Epithelial cell of esophagus (primary cell): ENCODE measurements around the gene NRG2.
A peak's percentile ranks its signal among the peaks of the same experiment; 100 is the strongest.

Source experiments
- DNase-seq: peaks from one replicate; pipeline ENCODE4 v3.0.0; 2010; ENCODE audit warnings: low read depth
- H3K4me3 ChIP-seq: 2 replicates; pipeline ENCODE4 v1.5.1; 2011; ENCODE audit warnings: mild to moderate bottlenecking, low read length, control low read depth
- TF ChIP-seq, protein P1 (sequence below): IDR thresholded peaks from 2 replicates; pipeline ENCODE4 v1.5.1; 2011; ENCODE audit warnings: low read depth, mild to moderate bottlenecking, low read length, control low read depth, inconsistent platforms; ENCODE audit not compliant: insufficient read depth; ENCODE audit errors: missing control alignments

The NRG2 gene

DNA sequence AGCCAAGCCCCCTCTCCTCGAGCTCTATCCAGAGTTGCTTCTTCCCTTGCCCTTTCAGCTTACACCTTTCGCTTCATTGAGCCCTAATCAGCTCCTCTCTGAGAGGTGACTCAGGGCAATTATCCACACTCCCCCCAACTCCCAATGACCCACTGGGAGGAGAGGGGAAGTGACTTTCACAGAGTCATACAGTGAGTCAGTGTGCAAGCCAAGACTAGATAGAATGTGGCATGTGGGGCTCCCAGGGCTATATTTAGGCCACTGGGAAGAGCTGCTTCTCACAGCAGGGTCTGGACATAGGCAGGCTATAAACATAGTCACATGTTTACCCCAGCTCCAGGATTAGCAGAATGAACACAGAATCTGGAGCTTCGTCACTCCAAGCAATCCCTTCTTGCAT, 57.4 kb downstream of the NRG2 start:
- DNase-seq, result peak; percentile 98
- H3K4me3 ChIP-seq, result no peak overlapping the region
- TF ChIP-seq, protein P1, sequence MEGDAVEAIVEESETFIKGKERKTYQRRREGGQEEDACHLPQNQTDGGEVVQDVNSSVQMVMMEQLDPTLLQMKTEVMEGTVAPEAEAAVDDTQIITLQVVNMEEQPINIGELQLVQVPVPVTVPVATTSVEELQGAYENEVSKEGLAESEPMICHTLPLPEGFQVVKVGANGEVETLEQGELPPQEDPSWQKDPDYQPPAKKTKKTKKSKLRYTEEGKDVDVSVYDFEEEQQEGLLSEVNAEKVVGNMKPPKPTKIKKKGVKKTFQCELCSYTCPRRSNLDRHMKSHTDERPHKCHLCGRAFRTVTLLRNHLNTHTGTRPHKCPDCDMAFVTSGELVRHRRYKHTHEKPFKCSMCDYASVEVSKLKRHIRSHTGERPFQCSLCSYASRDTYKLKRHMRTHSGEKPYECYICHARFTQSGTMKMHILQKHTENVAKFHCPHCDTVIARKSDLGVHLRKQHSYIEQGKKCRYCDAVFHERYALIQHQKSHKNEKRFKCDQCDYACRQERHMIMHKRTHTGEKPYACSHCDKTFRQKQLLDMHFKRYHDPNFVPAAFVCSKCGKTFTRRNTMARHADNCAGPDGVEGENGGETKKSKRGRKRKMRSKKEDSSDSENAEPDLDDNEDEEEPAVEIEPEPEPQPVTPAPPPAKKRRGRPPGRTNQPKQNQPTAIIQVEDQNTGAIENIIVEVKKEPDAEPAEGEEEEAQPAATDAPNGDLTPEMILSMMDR, result no peak

DNA sequence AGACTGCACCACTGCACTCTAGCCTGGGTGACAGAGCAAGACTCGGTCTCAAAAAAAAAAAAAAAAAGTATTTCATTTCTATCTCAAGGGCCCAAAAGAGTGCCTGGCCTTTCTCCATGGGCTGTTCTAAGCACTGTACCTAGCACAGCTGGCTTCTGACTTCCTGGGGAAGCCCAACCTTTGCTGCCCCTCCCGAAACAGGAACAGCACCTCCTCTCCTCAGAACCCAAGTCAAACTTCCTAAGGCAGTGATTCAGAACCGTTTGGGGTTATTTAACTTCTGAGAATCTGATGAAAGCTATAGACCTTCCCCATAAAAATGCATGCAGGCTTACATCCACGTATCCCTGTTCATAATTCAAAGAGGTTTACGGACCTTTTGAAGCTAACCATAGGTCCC, 57.8 kb downstream of the NRG2 start:
- TF ChIP-seq, protein P1, result no peak
- peak; percentile 67 for DNase-seq
- no peak overlapping the region for H3K4me3 ChIP-seq

DNA sequence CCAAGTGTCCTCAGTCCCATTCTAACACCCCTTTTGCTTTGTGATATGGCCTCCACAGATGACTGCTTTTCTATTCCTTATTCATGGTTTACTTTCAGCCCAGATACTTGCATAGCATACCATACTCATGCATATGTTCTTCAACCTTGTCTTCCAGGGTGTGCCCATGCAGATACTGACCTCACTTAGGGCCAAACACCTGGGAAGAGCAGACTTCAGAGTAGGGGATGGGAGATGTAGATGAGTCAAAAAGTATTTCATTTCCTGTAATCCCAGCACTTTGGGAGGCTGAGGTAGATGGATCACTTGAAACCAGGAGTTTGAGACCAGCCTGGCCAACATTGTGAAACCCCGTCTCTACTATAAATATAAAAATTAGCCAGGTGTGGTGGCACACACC, 58.3 kb downstream of the NRG2 start:
- no peak overlapping the region for H3K4me3 ChIP-seq
- TF ChIP-seq, protein P1, result no peak
- peak; percentile 81 for DNase-seq

DNA sequence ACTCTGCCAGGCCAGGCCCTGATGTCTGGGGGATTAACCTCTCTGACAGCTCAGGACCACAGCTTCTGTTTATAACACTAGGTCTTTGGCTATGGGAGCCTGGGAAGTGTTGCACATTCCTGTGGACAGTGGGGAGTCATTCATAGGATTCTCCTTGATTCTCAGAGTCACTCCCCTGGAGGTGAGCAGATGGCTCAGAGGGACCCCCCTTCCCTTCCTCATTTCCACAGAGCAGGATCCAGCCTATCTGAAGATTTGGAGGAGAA, 60.2 kb downstream of the NRG2 start:
- DNase-seq, result no peak
- H3K4me3 ChIP-seq, result no peak overlapping the region
- TF ChIP-seq, protein P1, result no peak

DNA sequence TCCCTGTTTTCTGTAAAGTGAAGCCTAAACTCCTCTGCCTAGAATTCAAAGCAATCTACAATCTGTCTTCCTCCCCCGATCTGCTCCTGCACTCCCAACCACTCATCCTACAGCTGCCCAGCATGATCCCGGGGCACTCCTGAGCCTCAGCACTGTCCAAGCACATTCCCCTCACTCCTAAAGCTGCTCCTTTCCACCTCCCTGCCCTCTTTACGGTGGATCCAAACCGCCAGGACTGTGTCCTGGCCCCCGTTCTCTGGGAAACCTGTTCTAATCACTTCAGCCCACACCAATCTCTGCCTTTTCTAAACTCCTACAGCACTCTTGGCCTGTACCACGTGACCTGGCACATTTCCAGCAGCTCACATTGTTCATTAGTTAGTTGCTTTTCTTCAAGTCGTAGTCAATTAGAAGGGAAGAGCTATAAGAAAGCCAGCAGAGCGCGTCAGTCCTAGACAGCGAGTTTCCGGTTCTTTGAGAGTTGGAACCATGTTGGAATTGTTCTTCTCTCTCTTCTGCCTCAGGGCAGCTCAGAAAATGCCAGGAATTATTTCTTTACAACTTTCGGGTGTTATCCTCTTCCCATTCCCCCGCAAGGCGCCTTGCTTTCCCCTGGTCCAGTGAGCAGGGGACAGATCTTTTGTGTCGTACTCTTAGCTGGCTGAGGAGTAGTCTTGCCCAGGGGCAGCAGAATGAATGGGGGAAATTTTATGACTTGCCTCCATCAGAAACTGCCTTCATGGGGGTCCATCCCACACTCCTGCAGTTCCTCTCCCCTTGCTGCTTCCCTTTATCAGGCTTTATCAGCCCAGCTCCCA, 60.7 kb downstream of the NRG2 start:
- H3K4me3 ChIP-seq, result no peak overlapping the region
- TF ChIP-seq, protein P1, result no peak
- peak; percentile 77 for DNase-seq

DNA sequence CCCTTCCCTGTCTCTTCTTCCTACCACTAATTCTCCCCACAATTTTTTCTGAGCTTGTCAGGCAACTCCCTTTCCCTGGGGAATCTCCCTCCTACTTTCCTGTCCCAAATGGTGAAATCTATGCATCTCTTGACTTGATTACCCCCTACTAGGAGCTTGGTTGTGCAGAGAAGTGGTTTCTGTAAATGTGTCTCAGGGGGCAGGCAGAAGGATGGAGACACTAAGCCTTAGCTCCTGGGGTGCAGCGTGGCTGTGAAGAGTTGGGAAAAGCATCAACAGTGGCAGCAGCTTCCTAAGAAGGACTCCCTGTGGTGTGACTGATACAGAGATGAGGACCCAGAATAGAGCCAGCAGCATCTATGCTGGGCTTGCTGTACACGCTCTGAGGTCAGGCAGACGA, 62.3 kb downstream of the NRG2 start:
- DNase-seq, result no peak
- H3K4me3 ChIP-seq, result no peak overlapping the region
- TF ChIP-seq, protein P1, result no peak

DNA sequence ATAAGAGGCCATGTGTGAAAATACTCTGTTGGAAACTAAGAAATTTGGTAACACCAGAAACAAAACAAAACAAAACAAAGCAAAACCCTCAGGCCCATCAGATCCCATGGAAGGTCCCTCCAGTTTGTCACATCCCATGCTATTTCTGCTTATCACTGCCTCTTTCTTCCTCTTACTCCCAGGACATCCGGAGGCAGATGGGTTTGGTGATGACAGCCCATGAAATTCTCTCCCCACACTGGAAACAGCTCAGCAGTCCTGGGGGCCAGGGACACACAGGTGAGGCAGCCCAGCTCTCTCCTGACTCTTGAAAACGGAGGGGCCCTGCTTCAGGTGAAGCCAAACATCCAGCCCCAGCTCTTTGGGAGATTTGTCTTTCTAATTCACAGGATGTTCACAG, 63.2 kb downstream of the NRG2 start:
- no peak for DNase-seq

More for the DNA sequence above, 63.2 kb downstream of the NRG2 start:
- no peak overlapping the region for H3K4me3 ChIP-seq
- TF ChIP-seq, protein P1, result no peak
